Measurements from ENCODE around the gene STX4.

GRCh38 chr16:30996985-30997724 lies 36.2 kb upstream of the STX4 start:
- TF ChIP-seq TEAD4 (IDR thresholded peaks at IDR 0.05; ENCODE audit: borderline replicate concordance, insufficient read depth) (no peak), CTCF (IDR thresholded peaks at IDR 0.05) (no peak), POLR2AphosphoS5 (IDR thresholded peaks at IDR 0.05; ENCODE audit: low read depth, low read length) (no peak), EP300 (IDR thresholded peaks at IDR 0.05; ENCODE audit: borderline replicate concordance in 1 of 2, low read depth in 1 of 2, low read length in 1 of 2) (no peak), REST (IDR thresholded peaks at IDR 0.05; ENCODE audit: low read depth, low read length) (no peak)
